ENCODE results near the gene TESK1.

- no peak for TF ChIP-seq CTCF (IDR thresholded peaks at IDR 0.05)
- TF ChIP-seq EZH2 (IDR thresholded peaks at IDR 0.05; ENCODE audit: borderline replicate concordance, insufficient read depth, low read depth, low read length, poor library complexity, severe bottlenecking): no peak
These were observed 51.3 kb downstream of the TESK1 start for GRCh38 chr9:35656348-35656747.

Measured in B cell (primary cell).